ENCODE results near the gene MAFB. TPM values are rescaled to one million over a fixed set of nuclear protein-coding genes. Genes with fewer than 3 reads are reported as not detected.

Gene MAFB
- total RNA-seq, 6 donors from 2014 or later: 34.0 to 81.7 (median 60.5) TPM

DNA sequence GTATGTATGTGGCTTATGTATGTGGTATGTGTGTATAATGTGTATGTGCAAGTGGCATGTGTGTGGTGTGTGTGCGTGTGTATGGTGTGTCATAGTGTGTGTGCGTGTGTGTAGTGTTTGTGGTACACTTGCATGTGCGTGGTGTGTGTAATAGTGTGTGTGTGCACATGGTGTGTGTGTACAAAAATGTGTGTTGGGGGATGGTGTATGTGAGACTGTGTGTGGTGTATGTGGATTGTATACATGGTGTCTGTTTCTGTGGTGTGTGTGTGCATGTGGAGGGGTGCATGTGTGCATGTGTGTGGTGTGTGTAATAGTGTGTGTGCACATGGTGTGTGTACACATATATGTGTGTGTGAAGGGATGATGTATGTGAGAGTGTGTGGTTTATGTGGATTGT lies 21.5 kb downstream of the MAFB start:
- Histone ChIP-seq H3K4me1 (no peaks in the 10 kb centered on the region), H3K36me3 (no peaks in the 10 kb centered on the region), H3K27ac (no peak overlapping the region), H3K27me3 (no peaks in the 10 kb centered on the region), H3K4me3 (no peak overlapping the region), H3K9me3 (no peaks in the 10 kb centered on the region)
- WGBS, 2 donors: 93 to 95% methylated on average over 3 of the region's 3 CpGs
- no peak for TF ChIP-seq EP300 (IDR thresholded peaks at IDR 0.05)
- TF ChIP-seq POLR2AphosphoS5 (IDR thresholded peaks at IDR 0.05): no peak
- no peak for TF ChIP-seq POLR2A (IDR thresholded peaks at IDR 0.05)
- TF ChIP-seq, protein P1, sequence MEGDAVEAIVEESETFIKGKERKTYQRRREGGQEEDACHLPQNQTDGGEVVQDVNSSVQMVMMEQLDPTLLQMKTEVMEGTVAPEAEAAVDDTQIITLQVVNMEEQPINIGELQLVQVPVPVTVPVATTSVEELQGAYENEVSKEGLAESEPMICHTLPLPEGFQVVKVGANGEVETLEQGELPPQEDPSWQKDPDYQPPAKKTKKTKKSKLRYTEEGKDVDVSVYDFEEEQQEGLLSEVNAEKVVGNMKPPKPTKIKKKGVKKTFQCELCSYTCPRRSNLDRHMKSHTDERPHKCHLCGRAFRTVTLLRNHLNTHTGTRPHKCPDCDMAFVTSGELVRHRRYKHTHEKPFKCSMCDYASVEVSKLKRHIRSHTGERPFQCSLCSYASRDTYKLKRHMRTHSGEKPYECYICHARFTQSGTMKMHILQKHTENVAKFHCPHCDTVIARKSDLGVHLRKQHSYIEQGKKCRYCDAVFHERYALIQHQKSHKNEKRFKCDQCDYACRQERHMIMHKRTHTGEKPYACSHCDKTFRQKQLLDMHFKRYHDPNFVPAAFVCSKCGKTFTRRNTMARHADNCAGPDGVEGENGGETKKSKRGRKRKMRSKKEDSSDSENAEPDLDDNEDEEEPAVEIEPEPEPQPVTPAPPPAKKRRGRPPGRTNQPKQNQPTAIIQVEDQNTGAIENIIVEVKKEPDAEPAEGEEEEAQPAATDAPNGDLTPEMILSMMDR (IDR thresholded peaks at IDR 0.05): no peak
- DNase-seq (no peak), ATAC-seq (ENCODE audit: low FRiP score in 2 of 2) (no peak)

DNA sequence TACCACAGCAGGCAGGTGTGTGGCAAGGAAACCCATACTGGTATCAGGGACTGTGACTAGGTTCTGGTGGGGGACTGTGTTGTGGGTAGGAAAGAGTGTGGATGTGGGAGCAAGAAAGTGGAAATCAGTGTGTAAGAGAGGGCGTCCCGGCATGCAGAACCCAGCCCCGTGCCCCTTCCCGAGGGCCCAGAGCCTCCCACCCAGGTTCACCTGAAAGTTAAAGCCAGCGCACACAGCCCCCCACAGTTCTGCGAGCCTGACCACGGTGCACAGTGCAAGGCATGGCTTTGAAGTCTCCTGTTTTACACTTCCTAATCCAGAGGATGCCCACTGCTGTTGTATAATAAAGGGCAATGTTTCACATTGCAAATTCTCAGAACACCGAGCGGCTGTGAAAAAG lies 22.7 kb downstream of the MAFB start:
- no peak for ATAC-seq (ENCODE audit: low FRiP score in 2 of 2)

DNA sequence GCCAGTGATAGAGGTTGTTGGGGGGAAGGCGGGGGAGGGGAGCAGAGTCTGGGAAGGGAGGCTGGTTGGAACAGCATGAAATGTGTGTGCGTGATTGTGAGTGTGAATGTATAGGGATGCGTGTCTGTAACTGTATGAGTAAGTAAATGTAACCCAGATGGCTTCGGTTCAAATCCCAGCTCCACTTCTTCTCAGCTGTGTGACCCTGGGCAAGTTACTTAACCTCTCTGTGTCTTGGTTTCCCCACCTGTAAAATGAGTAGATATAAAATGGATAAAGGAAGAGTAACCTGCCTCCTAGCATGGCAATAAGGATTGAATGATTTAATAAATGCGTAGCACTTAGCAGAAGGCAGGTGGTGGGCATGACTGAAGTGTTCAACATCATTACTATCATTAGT lies 24.1 kb downstream of the MAFB start:
- Histone ChIP-seq H3K27ac (no peak overlapping the region), H3K4me1 (no peaks in the 10 kb centered on the region), H3K27me3 (no peaks in the 10 kb centered on the region), H3K9me3 (no peaks in the 10 kb centered on the region), H3K4me3 (no peak overlapping the region), H3K36me3 (no peaks in the 10 kb centered on the region)
- DNase-seq: no peak
- WGBS, 2 donors: 93 to 98% methylated on average over 5 of the region's 5 CpGs
- TF ChIP-seq, protein P1 (IDR thresholded peaks at IDR 0.05): no peak
- no peak for TF ChIP-seq POLR2AphosphoS5 (IDR thresholded peaks at IDR 0.05)
- no peak for TF ChIP-seq EP300 (IDR thresholded peaks at IDR 0.05)
- no peak for TF ChIP-seq POLR2A (IDR thresholded peaks at IDR 0.05)
- no peak for ATAC-seq (ENCODE audit: low FRiP score in 2 of 2)

More for the DNA sequence above, 22.7 kb downstream of the MAFB start:
- Histone ChIP-seq H3K4me3 (no peak overlapping the region), H3K36me3 (no peaks in the 10 kb centered on the region), H3K4me1 (no peaks in the 10 kb centered on the region), H3K9me3 (no peaks in the 10 kb centered on the region), H3K27me3 (no peaks in the 10 kb centered on the region), H3K27ac (no peak overlapping the region)
- 89% methylated on average over 5 to 9 of the region's 9 CpGs for WGBS, 2 donors
- DNase-seq: no peak
- TF ChIP-seq POLR2A (IDR thresholded peaks at IDR 0.05): no peak

DNA sequence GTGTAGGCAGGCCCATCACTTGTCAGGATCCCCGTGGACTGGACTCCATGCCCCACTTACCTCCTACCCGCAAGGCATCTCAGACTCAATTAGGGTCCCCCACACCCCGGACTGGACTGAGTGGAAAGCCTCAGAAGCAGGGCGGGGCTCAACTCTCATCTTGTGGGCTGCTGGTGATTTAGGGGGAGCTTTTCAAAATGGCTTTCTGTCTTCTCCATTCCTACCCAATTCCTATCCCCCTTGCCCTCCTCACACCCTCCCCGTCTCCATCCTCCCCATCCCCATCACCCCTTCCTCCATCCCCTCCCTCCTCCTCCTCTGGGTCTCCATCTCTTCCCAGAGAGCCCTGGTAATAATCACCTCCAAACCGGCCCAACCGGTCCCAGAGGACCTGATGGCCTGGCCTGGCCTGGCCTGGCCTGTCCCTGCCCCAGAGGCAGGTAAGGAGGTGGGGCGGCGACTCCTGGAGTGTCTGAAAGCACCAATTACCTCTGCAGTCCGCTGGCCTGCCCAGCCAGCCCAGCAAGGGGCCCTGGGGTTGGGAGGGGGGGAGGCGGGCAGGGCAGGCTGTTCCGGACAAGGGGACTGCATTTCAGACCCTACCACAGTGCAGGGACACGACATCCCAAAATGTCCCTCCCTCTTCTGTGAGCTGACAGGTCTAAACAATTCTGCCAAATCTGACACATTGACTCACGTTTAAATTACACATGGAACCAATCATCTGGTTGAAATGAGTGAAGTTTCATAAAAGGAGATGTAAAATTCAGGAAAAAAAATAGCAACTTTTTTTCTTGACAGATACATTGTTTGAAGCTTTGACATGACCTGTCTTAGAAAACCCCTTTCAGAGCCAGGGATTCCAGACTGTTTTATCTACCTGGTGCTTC lies 24.8 kb downstream of the MAFB start:
- TF ChIP-seq, protein P1 (IDR thresholded peaks at IDR 0.05): no peak
- TF ChIP-seq EP300 (IDR thresholded peaks at IDR 0.05) (no peak), POLR2A (IDR thresholded peaks at IDR 0.05) (no peak), POLR2AphosphoS5 (IDR thresholded peaks at IDR 0.05) (no peak)
- peak; percentile 50 to 84 for ATAC-seq (ENCODE audit: low FRiP score in 2 of 2)
- no peak overlapping the region for H3K27ac ChIP-seq
- no peaks in the 10 kb centered on the region for H3K27me3 ChIP-seq
- WGBS, 2 donors: 55 to 65% methylated on average over 12 to 13 of the region's 14 CpGs
- no peaks in the 10 kb centered on the region for H3K36me3 ChIP-seq
- peak; percentile 56 to 88 for DNase-seq
- no peaks in the 10 kb centered on the region for H3K4me1 ChIP-seq
- H3K4me3 ChIP-seq: no peak overlapping the region
- H3K9me3 ChIP-seq: no peaks in the 10 kb centered on the region

DNA sequence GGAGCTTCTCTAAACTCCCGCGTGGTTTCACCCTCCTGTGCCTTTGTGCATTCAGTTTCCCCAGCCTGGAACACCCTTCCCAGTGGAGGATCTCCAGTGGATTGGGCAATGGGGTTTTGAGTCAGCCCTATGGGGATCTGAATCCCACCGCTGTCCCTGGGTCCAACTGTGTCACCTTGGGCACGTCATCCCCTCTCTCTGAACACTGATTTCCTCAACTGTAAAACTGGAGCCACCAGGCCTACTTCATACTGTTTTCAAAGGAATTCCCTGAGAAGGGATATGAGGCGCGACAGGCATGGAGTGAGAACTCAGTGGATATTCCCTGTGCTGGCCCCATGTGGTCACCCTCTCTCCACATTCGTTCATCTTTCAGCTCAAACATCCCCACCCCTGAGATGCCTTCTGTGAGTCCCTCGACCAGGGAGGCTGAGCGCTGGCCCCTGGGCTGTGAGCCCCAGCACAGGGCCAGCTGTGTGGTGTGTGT lies 25.7 kb downstream of the MAFB start:
- Histone ChIP-seq H3K27me3 (no peaks in the 10 kb centered on the region), H3K4me3 (no peak overlapping the region), H3K27ac (no peak overlapping the region), H3K9me3 (no peaks in the 10 kb centered on the region), H3K36me3 (no peaks in the 10 kb centered on the region), H3K4me1 (no peaks in the 10 kb centered on the region)
- TF ChIP-seq, protein P1 (IDR thresholded peaks at IDR 0.05): no peak
- TF ChIP-seq POLR2A (IDR thresholded peaks at IDR 0.05) (no peak), EP300 (IDR thresholded peaks at IDR 0.05) (no peak), POLR2AphosphoS5 (IDR thresholded peaks at IDR 0.05) (no peak)
- 80 to 83% methylated on average over 9 of the region's 9 CpGs for WGBS, 2 donors
- DNase-seq: peak in 1 of 2 donors; percentile 42
- no peak for ATAC-seq (ENCODE audit: low FRiP score in 2 of 2)
